Neutrophil (primary cell): ENCODE data around the gene PRPH.

ENCODE experiments used
- H3K27ac ChIP-seq: fragments of 200-600 bp; sonication (generic); 2 replicates; pipeline ENCODE4 v1.5.1; 2016; ENCODE audit warnings: mild to moderate bottlenecking, moderate library complexity
- H3K27me3 ChIP-seq: fragments of 200-600 bp; sonication (generic); 2 replicates; pipeline ENCODE4 v1.6.0; 2016; ENCODE audit warnings: mild to moderate bottlenecking
- H3K36me3 ChIP-seq: fragments of 200-600 bp; sonication (generic); 2 replicates; pipeline ENCODE4 v1.5.1; 2017
- H3K4me1 ChIP-seq, 2 experiments: fragments of 200-600 bp in 1 of 2; sonication (generic) in 1 of 2; 1 replicate in 1 of 2; 2 replicates in 1 of 2; pipeline versions ENCODE4 v1.5.1 to v1.6.1; 2013 to 2016; ENCODE audit warnings: low read depth in 1 of 2, low read length in 1 of 2, mild to moderate bottlenecking in 1 of 2, moderate library complexity in 1 of 2; ENCODE audit not compliant: control insufficient read depth in 1 of 2, insufficient read depth in 1 of 2
- H3K4me3 ChIP-seq, 2 experiments: fragments of 200-600 bp in 1 of 2; sonication (generic) in 1 of 2; 1 replicate in 1 of 2; 2 replicates in 1 of 2; pipeline ENCODE4 v1.5.1; 2013 to 2016; ENCODE audit warnings: low read depth in 1 of 2, low read length in 1 of 2, mild to moderate bottlenecking in 1 of 2, moderate library complexity in 1 of 2
- H3K9me3 ChIP-seq: fragments of 200-600 bp; sonication (generic); 2 replicates; pipeline ENCODE4 v1.5.1; 2016
- TF ChIP-seq, protein P1 (sequence below): fragments of 200-600 bp; sonication (generic); IDR thresholded peaks from 2 replicates; pipeline ENCODE4 v1.5.1; 2016; ENCODE audit warnings: antibody characterized with exemption

PRPH gene

DNA sequence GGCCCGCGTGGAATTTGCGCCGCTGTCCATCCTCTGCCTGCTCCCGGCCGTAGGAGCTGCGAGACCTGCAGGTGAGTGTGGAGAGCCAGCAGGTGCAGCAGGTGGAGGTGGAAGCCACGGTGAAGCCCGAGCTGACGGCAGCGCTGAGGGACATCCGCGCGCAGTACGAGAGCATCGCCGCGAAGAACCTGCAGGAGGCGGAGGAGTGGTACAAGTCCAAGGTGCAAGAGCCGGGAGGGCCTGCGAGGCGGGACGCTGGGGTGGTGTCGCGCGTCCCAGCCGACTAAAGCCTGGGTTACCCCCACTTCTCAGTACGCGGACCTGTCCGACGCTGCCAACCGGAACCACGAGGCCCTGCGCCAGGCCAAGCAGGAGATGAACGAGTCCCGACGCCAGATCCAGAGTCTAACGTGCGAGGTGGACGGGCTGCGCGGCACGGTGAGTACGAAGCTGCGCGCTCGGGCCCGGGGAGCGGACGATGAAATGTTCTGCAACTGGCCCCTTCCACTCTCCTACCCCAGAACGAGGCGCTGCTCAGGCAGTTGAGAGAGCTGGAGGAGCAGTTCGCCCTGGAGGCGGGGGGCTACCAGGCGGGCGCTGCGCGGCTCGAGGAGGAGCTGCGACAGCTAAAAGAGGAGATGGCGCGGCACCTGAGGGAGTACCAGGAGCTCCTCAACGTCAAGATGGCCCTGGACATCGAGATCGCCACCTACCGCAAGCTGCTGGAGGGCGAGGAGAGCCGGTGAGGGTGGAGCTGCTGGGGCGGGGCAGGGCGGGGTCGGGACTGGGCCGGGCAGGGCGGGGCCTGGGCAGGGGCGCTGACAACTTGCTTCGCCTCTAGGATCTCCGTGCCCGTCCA, 2.1 kb downstream of the PRPH start:
- Histone ChIP-seq H3K4me3 (peak overlapping the region; percentile 35 to 52), H3K27me3 (peaks cover 99% of the 10 kb centered on the region), H3K27ac (no peak overlapping the region), H3K36me3 (no peaks in the 10 kb centered on the region), H3K9me3 (no peaks in the 10 kb centered on the region), H3K4me1 (peaks cover 15 to 28% of the 10 kb centered on the region in 2 experiments)
- TF ChIP-seq, protein P1, sequence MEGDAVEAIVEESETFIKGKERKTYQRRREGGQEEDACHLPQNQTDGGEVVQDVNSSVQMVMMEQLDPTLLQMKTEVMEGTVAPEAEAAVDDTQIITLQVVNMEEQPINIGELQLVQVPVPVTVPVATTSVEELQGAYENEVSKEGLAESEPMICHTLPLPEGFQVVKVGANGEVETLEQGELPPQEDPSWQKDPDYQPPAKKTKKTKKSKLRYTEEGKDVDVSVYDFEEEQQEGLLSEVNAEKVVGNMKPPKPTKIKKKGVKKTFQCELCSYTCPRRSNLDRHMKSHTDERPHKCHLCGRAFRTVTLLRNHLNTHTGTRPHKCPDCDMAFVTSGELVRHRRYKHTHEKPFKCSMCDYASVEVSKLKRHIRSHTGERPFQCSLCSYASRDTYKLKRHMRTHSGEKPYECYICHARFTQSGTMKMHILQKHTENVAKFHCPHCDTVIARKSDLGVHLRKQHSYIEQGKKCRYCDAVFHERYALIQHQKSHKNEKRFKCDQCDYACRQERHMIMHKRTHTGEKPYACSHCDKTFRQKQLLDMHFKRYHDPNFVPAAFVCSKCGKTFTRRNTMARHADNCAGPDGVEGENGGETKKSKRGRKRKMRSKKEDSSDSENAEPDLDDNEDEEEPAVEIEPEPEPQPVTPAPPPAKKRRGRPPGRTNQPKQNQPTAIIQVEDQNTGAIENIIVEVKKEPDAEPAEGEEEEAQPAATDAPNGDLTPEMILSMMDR, result no peak

- Histone ChIP-seq H3K27me3 (peaks cover 96% of the 10 kb centered on the region), H3K36me3 (no peaks in the 10 kb centered on the region), H3K27ac (no peak overlapping the region), H3K4me1 (peaks cover 15 to 28% of the 10 kb centered on the region in 2 experiments), H3K4me3 (peak overlapping the region in 1 of 2 experiments; percentile 52), H3K9me3 (no peaks in the 10 kb centered on the region)
- TF ChIP-seq, protein P1, result no peak
These were observed 2.7 kb downstream of the PRPH start for GRCh38 chr12:49297695-49298060.

DNA sequence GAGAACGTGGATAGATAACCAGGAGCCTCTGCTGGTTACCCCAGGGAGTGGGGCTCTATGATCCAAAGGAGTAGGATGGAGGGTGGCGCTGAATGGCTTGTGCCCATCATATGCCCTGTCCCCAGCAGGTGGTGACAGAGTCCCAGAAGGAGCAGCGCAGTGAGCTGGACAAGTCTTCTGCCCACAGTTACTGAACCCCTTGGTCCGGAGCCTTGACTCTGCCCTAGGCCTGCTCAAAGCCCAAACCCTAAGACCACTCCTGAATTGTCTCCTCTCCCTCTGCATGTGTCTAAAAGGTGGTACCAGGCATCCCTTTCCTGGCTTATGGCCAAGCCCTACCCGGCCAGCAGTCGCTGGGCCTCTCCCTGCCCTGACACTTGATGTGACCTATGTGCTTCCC, 3.2 kb downstream of the PRPH start:
- TF ChIP-seq, protein P1, result no peak
- Histone ChIP-seq H3K4me1 (peaks cover 15 to 28% of the 10 kb centered on the region in 2 experiments), H3K27me3 (peaks cover 96% of the 10 kb centered on the region), H3K36me3 (no peaks in the 10 kb centered on the region), H3K9me3 (no peaks in the 10 kb centered on the region), H3K27ac (no peak overlapping the region), H3K4me3 (no peak overlapping the region)

DNA sequence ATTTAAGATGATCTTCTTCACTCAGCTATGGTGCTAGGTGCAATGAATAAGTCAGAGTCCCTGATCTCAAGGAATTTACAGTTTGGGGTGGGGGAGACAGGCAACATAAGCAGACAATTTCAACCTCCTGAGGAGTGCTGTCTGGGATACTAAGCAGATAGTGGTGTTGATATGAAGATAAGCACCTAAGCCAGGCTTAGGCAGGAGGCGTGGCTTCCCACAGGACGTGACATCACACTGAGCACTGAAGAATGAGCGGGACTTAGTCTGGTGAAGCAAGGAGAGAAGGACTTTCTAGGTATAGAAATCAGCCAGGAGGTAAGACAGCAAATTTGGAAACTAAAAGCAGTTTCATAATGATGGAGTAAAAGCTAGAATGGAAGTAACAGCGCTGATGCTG, 6.8 kb downstream of the PRPH start:
- H3K27ac ChIP-seq, result no peak overlapping the region
- H3K27me3 ChIP-seq, result peaks cover 61% of the 10 kb centered on the region
- H3K9me3 ChIP-seq, result no peaks in the 10 kb centered on the region
- no peaks in the 10 kb centered on the region for H3K36me3 ChIP-seq
- TF ChIP-seq, protein P1, result no peak
- peaks cover 6 to 10% of the 10 kb centered on the region in 2 experiments for H3K4me1 ChIP-seq
- H3K4me3 ChIP-seq, result no peak overlapping the region

- H3K4me3 ChIP-seq, result no peak overlapping the region
- TF ChIP-seq, protein P1, result no peak
- H3K36me3 ChIP-seq, result no peaks in the 10 kb centered on the region
- no peaks in the 10 kb centered on the region for H3K9me3 ChIP-seq
- H3K4me1 ChIP-seq, result no peaks in the 10 kb centered on the region
- H3K27me3 ChIP-seq, result peaks cover 45% of the 10 kb centered on the region
- H3K27ac ChIP-seq, result no peak overlapping the region
These were observed 9.2 kb downstream of the PRPH start for GRCh38 chr12:49304161-49304560.
